ENCODE data around the gene ANKRD42.

ANKRD42 gene

DNA sequence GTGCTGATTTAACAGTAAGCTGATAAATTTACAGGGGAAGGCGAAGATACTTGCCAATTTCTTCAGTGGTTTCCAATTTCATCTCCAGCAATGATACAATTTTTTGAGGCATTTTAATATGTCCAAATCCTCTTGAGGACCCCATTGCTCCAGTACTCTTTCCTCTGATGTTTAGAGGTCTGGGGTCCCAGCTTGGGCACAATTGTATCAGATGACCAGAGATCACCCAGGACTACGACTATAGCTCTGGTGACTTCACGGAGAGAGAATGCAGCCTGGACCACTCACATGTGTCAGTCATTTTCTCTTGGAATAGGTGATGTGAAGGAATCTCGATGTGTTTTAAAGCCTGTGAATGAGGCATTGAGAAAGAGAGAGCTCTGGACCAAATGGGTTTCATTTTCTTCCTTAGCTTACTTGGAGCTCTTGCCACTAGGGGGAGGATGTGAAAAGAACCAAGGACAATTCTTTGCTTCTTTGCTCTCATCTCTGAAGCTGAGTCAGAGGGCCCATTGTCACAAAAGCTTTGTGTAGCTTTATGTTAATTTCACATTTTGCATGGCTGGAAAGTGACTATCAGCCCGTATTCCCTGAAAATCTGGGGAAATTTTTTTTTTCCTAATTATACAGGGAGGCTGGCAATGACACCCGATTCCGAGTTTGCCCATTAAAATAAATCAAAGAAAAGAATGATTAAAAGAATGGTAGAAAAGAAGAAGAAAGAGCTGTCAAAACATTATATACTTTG lies 99.4 kb downstream of the ANKRD42 start:
- no peak for DNase-seq

DNA sequence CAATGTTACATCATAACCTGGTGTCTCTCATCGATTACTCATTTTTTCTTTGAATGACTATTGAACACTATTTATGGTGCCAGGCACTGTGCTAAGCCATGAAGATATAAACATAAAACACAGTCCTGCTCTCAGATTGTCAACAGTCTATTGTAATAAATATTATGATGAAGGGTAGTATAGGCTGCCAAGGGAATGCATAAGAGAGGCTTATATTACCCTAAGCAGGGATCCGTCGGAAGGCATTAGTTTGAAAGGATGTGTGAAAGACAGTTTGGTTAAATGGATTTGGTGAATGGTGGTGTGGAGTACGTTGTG lies 99.9 kb downstream of the ANKRD42 start:
- no peak for DNase-seq

DNA sequence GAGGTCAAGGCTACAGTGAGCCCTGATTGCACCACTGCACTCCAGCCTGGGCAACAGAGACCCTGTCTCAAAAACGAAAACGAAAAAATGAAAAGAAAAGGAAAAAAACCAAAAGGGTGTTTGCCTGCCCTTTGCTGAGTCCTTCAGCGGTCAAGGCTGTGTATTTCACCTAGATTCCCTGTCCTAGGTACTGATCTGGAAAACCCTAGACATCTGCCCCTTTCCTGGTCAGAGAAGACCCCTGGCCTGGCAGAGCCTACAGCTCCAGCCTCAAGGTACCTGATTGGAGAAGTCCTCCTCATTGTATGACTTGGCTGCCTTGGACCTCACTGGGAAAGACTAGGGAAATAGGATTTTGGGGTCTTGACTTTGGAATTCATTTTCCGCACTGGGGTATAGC lies 100.7 kb downstream of the ANKRD42 start:
- no peak for DNase-seq

Data from T-helper 9 cell (primary cell).